ENCODE data around the gene ILKAP. TPM values are rescaled to one million over a fixed set of nuclear protein-coding genes. Genes with fewer than 3 reads are reported as not detected.
A peak's percentile ranks its signal among the peaks of the same experiment; 100 is the strongest.

ILKAP gene
- total RNA-seq, 4 donors from 2014 or later: 18.5 to 45.5 (median 35.1) TPM

DNA sequence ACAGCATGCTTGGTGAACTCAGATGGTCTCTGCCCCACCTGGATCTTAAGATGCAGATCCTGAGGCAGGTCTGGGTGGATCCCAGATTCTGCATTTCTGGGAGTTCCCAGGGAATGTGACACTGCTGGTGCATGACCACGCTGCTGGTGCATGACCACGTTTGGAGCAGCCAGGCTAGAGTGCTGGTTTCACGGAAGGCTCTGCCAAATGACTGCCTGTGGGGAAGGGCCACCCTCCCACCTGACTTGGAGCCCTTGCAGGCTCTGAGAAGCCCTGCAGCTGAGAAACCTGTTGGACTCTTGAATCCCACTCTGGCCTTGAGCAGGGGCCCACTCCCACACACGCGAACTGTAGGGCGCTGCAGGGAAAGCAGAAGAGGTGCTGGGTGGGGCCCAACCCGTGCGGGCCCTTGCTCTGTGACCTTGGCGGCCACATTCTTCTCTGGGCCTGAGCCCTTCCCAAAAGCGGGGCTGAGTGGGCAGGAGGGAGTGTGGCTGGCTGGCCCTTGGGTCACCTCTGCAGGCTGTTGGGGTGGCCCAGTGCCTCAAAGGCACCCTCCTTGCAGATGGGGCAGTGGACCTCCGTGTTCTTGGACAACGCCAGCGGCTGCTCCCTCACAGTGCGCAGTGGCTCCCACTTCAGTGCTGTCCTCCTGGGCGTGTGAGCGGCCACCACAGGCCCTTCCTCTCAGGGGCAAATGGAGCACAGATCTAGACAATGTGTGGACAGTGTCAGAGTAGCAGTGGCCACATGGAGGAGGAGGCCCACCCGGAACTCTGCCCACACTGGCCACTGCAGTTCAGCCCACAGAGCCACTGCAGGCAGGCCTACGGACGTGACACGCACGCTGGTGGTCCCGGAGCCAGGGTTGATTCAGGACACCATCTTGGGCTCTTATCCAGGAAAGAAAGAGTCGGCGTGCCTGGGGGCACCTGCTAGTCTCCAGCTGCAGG lies 36.8 kb downstream of the ILKAP start:
- Histone ChIP-seq H3K4me1 (peaks cover 5 to 52% (median 24%) of the 10 kb centered on the region in 3 donors), H3K27me3 (peaks cover 28% of the 10 kb centered on the region), H3K27ac (no peak overlapping the region), H3K36me3 (peaks cover 0 to 48% of the 10 kb centered on the region in 2 donors), H3K9me3 (no peaks in the 10 kb centered on the region), H3K4me3 (no peak overlapping the region)
- 60 to 80% methylated on average over 1 to 5 of the region's 24 CpGs for WGBS, 2 donors (ENCODE audit: low coverage in 1 of 2)
- no peak for ATAC-seq
- TF ChIP-seq POLR2A (IDR thresholded peaks at IDR 0.05) (no peak), EP300 (IDR thresholded peaks at IDR 0.05) (no peak), POLR2AphosphoS5 (IDR thresholded peaks at IDR 0.05) (no peak)
- TF ChIP-seq, protein P1, sequence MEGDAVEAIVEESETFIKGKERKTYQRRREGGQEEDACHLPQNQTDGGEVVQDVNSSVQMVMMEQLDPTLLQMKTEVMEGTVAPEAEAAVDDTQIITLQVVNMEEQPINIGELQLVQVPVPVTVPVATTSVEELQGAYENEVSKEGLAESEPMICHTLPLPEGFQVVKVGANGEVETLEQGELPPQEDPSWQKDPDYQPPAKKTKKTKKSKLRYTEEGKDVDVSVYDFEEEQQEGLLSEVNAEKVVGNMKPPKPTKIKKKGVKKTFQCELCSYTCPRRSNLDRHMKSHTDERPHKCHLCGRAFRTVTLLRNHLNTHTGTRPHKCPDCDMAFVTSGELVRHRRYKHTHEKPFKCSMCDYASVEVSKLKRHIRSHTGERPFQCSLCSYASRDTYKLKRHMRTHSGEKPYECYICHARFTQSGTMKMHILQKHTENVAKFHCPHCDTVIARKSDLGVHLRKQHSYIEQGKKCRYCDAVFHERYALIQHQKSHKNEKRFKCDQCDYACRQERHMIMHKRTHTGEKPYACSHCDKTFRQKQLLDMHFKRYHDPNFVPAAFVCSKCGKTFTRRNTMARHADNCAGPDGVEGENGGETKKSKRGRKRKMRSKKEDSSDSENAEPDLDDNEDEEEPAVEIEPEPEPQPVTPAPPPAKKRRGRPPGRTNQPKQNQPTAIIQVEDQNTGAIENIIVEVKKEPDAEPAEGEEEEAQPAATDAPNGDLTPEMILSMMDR (IDR thresholded peaks at IDR 0.05): no peak

DNA sequence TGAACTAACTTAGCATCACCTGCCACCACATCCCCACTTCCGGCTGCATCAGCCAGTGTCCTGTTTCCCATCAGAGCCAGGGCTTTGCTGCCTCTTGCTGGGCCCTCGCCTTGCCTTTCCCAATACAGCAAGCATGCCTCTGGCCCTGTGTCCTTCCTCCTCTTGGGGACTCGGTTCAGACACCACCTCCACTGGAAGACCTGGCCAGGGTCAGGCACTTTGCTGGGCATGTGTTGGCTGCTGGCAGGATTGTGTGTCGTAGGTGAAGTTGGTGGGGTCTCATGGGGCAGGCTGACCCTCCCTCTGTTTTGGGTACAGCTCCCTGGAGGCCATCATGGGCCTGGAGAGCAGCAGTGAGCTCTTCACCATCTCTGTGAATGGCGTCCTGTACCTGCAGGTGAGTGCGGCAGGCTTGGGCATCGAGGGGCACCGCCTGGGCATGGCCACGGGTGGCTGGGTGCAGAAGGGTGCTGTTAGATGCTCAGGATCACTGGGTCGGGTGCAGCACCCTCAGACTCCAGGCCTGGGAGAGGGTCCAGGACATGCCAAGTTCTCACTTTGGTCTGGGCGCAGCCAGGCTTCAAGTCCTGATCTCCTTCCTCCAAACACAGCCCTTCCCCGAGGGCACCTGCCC lies 38.1 kb downstream of the ILKAP start:
- no peak for ATAC-seq
- 80% methylated on average over 1 of the region's 12 CpGs for WGBS, 2 donors (ENCODE audit: low coverage in 1 of 2)

DNA sequence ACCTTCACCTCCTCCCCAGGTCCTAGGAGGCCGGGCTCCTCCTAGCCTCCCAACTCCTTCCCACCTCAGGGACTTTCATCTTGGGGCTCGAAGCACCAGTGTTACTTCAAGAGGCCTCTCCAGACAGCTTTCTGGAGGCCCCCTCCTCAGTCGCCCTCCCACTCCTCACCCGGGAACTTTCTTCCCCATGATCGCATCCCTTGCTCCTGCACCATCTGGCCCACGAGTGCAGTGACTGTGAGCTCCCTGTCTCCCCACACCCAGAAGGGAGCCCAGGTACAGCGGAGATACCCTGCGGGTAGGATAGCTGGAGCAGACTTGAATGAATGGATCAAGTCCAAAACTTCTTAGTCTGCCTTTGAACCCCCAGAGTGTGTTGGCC lies 38.6 kb downstream of the ILKAP start:
- ATAC-seq: no peak
- H3K4me3 ChIP-seq: no peak overlapping the region
- peaks cover 45% of the 10 kb centered on the region for H3K27me3 ChIP-seq
- TF ChIP-seq, protein P1 (IDR thresholded peaks at IDR 0.05): no peak
- no peak for TF ChIP-seq POLR2A (IDR thresholded peaks at IDR 0.05)
- TF ChIP-seq EP300 (IDR thresholded peaks at IDR 0.05): no peak
- TF ChIP-seq POLR2AphosphoS5 (IDR thresholded peaks at IDR 0.05): no peak
- H3K36me3 ChIP-seq: peaks cover 0 to 30% of the 10 kb centered on the region in 2 donors
- H3K4me1 ChIP-seq: peaks cover 3 to 41% (median 14%) of the 10 kb centered on the region in 3 donors
- H3K27ac ChIP-seq: no peak overlapping the region
- WGBS, 2 donors (ENCODE audit: low coverage in 1 of 2): 92 to 100% methylated on average over 3 to 6 of the region's 8 CpGs
- no peaks in the 10 kb centered on the region for H3K9me3 ChIP-seq

More for the DNA sequence above, 38.1 kb downstream of the ILKAP start:
- no peak overlapping the region for H3K27ac ChIP-seq
- no peak overlapping the region for H3K4me3 ChIP-seq
- TF ChIP-seq, protein P1 (IDR thresholded peaks at IDR 0.05): no peak
- TF ChIP-seq EP300 (IDR thresholded peaks at IDR 0.05) (no peak), POLR2A (IDR thresholded peaks at IDR 0.05) (no peak)
- H3K4me1 ChIP-seq: peaks cover 5 to 43% (median 19%) of the 10 kb centered on the region in 3 donors
- peaks cover 0 to 35% of the 10 kb centered on the region in 2 donors for H3K36me3 ChIP-seq
- peaks cover 40% of the 10 kb centered on the region for H3K27me3 ChIP-seq
- no peaks in the 10 kb centered on the region for H3K9me3 ChIP-seq

DNA sequence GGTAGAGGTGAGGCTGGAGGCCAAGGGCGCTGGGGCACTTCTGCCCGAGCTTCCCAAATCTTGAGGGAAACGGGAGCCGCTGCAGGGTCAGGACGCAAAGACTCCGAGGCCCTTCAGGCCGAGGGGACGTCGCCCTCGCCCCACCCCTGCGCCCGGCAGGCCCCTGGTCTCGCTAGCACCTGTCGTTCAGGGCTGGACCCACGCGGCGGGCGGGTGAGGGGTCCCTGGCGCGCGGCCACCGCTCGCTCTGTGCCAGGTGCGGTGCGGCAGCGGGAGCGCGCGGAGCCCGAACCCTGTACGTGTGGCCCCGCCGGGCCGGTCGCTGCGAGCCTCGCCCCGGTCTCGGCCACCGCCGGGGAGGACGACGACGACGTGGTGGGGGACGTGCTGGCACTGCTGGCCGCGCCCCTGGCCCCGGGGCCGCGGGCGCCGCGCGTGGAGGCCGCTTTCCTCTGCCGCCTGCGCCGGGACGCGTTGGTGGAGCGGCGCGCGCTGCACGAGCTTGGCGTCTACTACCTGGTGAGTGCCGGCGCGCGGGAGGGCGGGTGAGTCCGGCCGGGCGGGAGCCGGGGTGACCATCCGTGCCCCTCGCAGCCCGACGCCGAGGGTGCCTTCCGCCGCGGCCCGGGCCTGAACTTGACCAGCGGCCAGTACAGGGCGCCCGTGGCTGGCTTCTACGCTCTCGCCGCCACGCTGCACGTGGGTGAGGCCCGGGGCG lies 39.9 kb downstream of the ILKAP start:
- no peak for ATAC-seq
- Histone ChIP-seq H3K36me3 (peaks cover 0 to 20% of the 10 kb centered on the region in 2 donors), H3K4me1 (peaks cover 0 to 40% (median 5%) of the 10 kb centered on the region in 3 donors), H3K27me3 (peaks cover 56% of the 10 kb centered on the region), H3K27ac (no peak overlapping the region), H3K9me3 (no peaks in the 10 kb centered on the region), H3K4me3 (peak overlapping the region in 1 of 2 donors; percentile 37)
- TF ChIP-seq POLR2A (IDR thresholded peaks at IDR 0.05): no peak
- TF ChIP-seq, protein P1 (IDR thresholded peaks at IDR 0.05): no peak
- no peak for TF ChIP-seq EP300 (IDR thresholded peaks at IDR 0.05)
- no peak for TF ChIP-seq POLR2AphosphoS5 (IDR thresholded peaks at IDR 0.05)
- no CpG with 5 or more reads among the region's 95 CpGs for WGBS, 2 donors (ENCODE audit: low coverage in 1 of 2)

Data from gastroesophageal sphincter (tissue), 4 donors.